Lower lobe of right lung (tissue), 2 donors: ENCODE results near the gene UBE2M. TPM values are rescaled to one million over a fixed set of nuclear protein-coding genes. Genes with fewer than 3 reads are reported as not detected.
A peak's percentile ranks its signal among the peaks of the same experiment; 100 is the strongest.

Source experiments
- ATAC-seq, 2 donors: fragments of 200-7000 bp; cut with Tn5 transposase; one replicate each; pipeline ENCODE4 v1.9.1; 2020 to 2022; ENCODE audit warnings: mild to moderate bottlenecking in 2 of 2, moderate library complexity in 2 of 2
- DNase-seq: peaks from one replicate; pipeline ENCODE4 v3.0.0-alpha.2; 2020
- H3K27ac ChIP-seq: fragments of 200-600 bp; one replicate; pipeline ENCODE4 v1.8.0; 2022
- H3K27me3 ChIP-seq: fragments of 200-600 bp; one replicate; pipeline ENCODE4 v1.8.0; 2022; ENCODE audit warnings: low read depth
- H3K36me3 ChIP-seq: fragments of 200-600 bp; one replicate; pipeline ENCODE4 v1.8.0; 2022; ENCODE audit warnings: mild to moderate bottlenecking
- H3K4me1 ChIP-seq: fragments of 200-600 bp; one replicate; pipeline ENCODE4 v1.8.0; 2022
- H3K4me3 ChIP-seq: fragments of 200-600 bp; one replicate; pipeline ENCODE4 v1.8.0; 2022; ENCODE audit warnings: mild to moderate bottlenecking
- H3K9me3 ChIP-seq: fragments of 200-600 bp; one replicate; pipeline ENCODE4 v1.8.0; 2022
- CTCF ChIP-seq: fragments of 200-600 bp; IDR thresholded peaks from one replicate; pipeline ENCODE4 v1.8.0; 2022; ENCODE audit warnings: antibody characterized with exemption, mild to moderate bottlenecking
- intact Hi-C: fragments of 100-400 bp; cut with DNase I; formaldehyde crosslinking; loops from one replicate; pipeline ENCODE4 v1.11.0; 2022
- total RNA-seq: library from RNA; stranded (reverse); fragmentation: NEBNext Ultra II Directional; extraction: Animal tissue kit (Norgen Biotek cat#: 25700); gene quantifications from one replicate; pipeline ENCODE4 v1.2.1, GENCODE V29; 2021
- donor health status: DM: no; HTN: yes; CAD: no; lungs with severe emphysema.

Gene UBE2M
- total RNA-seq, 1 donor from 2014 or later, result 50.4 TPM

- peak overlapping the region; percentile 98 for H3K27ac ChIP-seq
- peak; percentile 57 for TF ChIP-seq CTCF
Measured at GRCh38 chr19:58519087-58519354, 39.4 kb downstream of the UBE2M start.

GRCh38 chr19:58518256-58519086, 39.9 kb downstream of the UBE2M start:
- peak; percentile 56 for DNase-seq
- H3K4me1 ChIP-seq, result peaks cover 49% of the 10 kb centered on the region
- no peak for TF ChIP-seq CTCF
- H3K27me3 ChIP-seq, result no peaks in the 10 kb centered on the region
- intact Hi-C loops, result no loop called here
- H3K4me3 ChIP-seq, result peak overlapping the region; percentile 97
- H3K36me3 ChIP-seq, result peaks cover 20% of the 10 kb centered on the region
- H3K27ac ChIP-seq, result peak overlapping the region; percentile 98
- ATAC-seq, result no peak
- no peaks in the 10 kb centered on the region for H3K9me3 ChIP-seq

More at GRCh38 chr19:58519087-58519354, 39.4 kb downstream of the UBE2M start:
- H3K4me3 ChIP-seq, result peak overlapping the region; percentile 97
- H3K4me1 ChIP-seq, result peaks cover 43% of the 10 kb centered on the region
- intact Hi-C loops, result no loop called here
- DNase-seq, result peak; percentile 74
- H3K9me3 ChIP-seq, result no peaks in the 10 kb centered on the region
- ATAC-seq, result peak; percentile 71 to 72
- H3K27me3 ChIP-seq, result no peaks in the 10 kb centered on the region
- H3K36me3 ChIP-seq, result peaks cover 20% of the 10 kb centered on the region

GRCh38 chr19:58516964-58517833, 41.2 kb downstream of the UBE2M start:
- Histone ChIP-seq H3K27me3 (no peaks in the 10 kb centered on the region), H3K4me1 (peaks cover 50% of the 10 kb centered on the region), H3K36me3 (peaks cover 20% of the 10 kb centered on the region), H3K27ac (no peak overlapping the region), H3K9me3 (no peaks in the 10 kb centered on the region), H3K4me3 (no peak overlapping the region)
- TF ChIP-seq CTCF, result no peak
- intact Hi-C loops, result no loop called here
- DNase-seq, result peak; percentile 50
- no peak for ATAC-seq

GRCh38 chr19:58516246-58516836, 42.1 kb downstream of the UBE2M start:
- Histone ChIP-seq H3K27me3 (no peaks in the 10 kb centered on the region), H3K4me3 (no peak overlapping the region), H3K4me1 (peaks cover 50% of the 10 kb centered on the region), H3K9me3 (no peaks in the 10 kb centered on the region), H3K36me3 (peaks cover 20% of the 10 kb centered on the region), H3K27ac (no peak overlapping the region)
- ATAC-seq (no peak), DNase-seq (no peak)
- intact Hi-C loops, result no loop called here
- TF ChIP-seq CTCF, result no peak

- no peak for DNase-seq
- H3K36me3 ChIP-seq, result peaks cover 20% of the 10 kb centered on the region
- no peak for ATAC-seq
- no peak overlapping the region for H3K27ac ChIP-seq
- intact Hi-C loops, result no loop called here
- no peak for TF ChIP-seq CTCF
- no peak overlapping the region for H3K4me3 ChIP-seq
- peaks cover 45% of the 10 kb centered on the region for H3K4me1 ChIP-seq
- H3K27me3 ChIP-seq, result no peaks in the 10 kb centered on the region
- no peaks in the 10 kb centered on the region for H3K9me3 ChIP-seq
Measured at GRCh38 chr19:58515259-58515658, 43.2 kb downstream of the UBE2M start.
